HT-29 (cell line): Measurements from ENCODE around the gene USP5. TPM values are rescaled to one million over a fixed set of nuclear protein-coding genes. Genes with fewer than 3 reads are reported as not detected.
A peak's percentile ranks its signal among the peaks of the same experiment; 100 is the strongest.

Experiments
- DNase-seq: peaks from one replicate; pipeline ENCODE4 v3.0.0-alpha.2; 2015; ENCODE audit warnings: low spot score
- total RNA-seq: library from RNA; depleted of rRNA; stranded (reverse); fragments of >200 nt; shearing (Covaris generic); gene quantifications from 2 replicates; pipeline ENCODE4 v1.2.3, GENCODE V29; 2014; rRNA removed

USP5 gene, protein sequence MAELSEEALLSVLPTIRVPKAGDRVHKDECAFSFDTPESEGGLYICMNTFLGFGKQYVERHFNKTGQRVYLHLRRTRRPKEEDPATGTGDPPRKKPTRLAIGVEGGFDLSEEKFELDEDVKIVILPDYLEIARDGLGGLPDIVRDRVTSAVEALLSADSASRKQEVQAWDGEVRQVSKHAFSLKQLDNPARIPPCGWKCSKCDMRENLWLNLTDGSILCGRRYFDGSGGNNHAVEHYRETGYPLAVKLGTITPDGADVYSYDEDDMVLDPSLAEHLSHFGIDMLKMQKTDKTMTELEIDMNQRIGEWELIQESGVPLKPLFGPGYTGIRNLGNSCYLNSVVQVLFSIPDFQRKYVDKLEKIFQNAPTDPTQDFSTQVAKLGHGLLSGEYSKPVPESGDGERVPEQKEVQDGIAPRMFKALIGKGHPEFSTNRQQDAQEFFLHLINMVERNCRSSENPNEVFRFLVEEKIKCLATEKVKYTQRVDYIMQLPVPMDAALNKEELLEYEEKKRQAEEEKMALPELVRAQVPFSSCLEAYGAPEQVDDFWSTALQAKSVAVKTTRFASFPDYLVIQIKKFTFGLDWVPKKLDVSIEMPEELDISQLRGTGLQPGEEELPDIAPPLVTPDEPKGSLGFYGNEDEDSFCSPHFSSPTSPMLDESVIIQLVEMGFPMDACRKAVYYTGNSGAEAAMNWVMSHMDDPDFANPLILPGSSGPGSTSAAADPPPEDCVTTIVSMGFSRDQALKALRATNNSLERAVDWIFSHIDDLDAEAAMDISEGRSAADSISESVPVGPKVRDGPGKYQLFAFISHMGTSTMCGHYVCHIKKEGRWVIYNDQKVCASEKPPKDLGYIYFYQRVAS
- 122 and 136 TPM in 2 replicates for total RNA-seq

DNA sequence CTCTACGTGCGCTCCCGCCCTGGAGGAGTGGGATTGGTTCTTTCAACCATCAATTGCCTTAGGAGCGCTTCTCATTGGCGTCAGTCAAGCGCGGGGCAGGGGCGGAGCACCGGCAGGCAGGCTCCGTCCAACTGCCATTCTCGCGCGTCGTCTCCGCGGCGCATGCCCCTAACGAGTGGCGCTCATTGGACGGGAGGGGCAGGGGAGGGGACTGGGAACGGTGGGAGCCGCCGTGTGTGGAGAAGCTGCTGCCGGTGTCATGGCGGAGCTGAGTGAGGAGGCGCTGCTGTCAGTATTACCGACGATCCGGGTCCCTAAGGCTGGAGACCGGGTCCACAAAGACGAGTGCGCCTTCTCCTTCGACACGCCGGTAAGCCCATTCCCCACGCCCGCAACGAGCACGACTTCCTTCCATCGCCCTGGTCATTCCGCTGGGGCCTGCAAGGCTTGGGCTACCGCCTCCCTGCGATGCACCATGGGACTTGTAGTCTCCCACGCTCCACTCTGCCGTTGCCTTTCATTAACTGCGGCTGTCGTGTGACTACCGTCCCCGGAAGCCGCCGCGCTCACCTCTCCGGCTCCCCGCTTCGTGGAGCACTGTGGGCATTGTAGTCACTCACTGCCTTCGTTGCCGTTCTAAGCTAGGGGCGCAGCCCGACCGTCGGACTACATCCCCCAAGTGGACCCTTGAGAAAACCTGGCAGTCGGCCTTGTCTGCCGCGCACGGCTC lies at the start of gene USP5:
Gene USP5 (plus strand): TSS at position 230 of the 730 bp plus-strand sequence. CDS start 30 bp downstream, at position 260.
- DNase-seq, result peak; percentile 99

- no peak for DNase-seq
Measured at GRCh38 chr12:6807170-6807569, 44.8 kb upstream of the USP5 start.

GRCh38 chr12:6809056-6809455 lies 42.9 kb upstream of the USP5 start:
- DNase-seq, result no peak

DNA sequence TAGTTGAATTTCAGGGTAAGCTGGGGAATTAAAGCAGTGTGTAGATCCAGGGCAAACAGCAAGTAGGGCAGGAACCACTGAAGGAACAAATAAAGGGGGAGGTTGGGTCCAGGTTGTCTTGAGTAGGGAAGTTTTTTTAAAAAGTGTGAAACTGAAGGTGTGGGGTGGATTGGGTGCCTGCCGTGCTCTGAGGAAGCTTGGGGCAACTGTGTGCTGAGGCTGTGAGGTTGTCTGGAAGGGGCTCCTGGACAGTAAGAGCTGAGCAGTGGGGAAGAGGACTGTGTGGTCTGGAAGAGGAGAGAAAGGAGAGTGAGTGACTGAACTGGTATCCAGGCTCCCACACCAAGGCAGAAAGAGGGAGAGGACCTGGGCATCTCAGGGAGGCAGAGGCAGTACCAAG lies 41.2 kb upstream of the USP5 start:
- no peak for DNase-seq

- DNase-seq, result no peak
Measured at GRCh38 chr12:6813363-6813762, 38.6 kb upstream of the USP5 start.

DNA sequence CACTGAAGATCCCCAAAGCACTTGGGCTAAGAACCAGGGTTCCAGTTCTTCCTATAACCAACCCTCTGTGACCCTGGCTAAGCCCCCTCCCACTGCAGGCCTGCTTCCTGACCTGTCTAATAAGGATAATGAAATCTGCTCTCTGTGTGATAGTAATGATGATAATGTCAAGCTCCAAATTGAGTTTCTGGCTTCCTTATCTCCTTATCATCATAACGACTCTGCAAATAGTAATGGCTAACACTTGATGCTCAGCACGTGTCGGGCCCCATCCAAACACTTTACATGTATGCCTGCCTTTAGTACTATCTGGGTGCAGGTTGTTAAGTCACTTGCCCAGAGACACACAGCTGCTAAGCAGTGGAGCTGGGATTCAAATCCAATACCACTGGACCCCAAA lies 35.4 kb upstream of the USP5 start:
- DNase-seq, result no peak

DNA sequence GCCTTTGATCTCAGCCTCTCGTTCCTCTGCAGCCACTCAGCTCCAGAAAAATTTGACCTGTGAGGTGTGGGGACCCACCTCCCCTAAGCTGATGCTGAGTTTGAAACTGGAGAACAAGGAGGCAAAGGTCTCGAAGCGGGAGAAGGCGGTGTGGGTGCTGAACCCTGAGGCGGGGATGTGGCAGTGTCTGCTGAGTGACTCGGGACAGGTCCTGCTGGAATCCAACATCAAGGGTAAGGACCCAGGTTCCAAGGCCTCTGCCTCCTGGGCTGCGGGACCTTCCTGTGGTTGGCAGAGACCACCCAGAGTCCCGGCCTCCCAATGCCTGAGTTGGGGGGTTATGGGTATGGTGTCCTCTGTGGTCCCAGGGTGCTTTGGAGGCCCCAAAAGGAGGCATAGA lies 34.9 kb upstream of the USP5 start:
- no peak for DNase-seq

DNA sequence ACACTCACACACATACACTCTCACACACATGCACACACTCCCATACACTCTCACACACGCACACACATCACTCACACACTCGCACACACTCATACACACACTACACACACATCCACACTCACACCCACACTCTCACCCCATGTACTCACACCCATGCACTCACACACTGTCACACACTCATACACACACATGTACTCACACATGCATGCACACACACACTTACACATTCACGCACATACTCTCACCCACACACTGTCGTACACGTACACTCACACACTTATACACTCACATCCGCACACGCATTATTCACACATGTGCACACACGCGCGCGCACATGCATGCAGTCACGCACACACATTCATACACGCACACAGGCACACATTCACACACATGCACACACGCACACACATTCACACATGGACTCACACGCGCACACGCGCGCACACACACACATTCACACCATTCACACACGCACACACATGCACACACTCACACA lies 34.2 kb upstream of the USP5 start:
- DNase-seq, result no peak

DNA sequence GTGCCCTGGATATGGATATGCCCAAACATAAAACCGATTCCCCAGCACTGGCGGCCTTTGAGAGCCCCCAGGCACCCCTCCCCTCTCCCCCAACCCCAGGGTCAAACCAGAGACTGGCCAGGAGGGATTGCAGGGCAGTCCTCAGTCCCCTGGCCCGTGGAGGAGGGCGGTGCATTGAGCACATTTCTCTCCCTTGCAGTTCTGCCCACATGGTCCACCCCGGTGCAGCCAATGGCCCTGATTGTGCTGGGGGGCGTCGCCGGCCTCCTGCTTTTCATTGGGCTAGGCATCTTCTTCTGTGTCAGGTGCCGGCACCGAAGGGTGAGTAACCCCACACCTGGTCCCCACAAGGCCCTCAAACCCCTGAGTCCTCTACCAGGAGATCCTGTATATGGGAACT lies 33.7 kb upstream of the USP5 start:
- no peak for DNase-seq

DNA sequence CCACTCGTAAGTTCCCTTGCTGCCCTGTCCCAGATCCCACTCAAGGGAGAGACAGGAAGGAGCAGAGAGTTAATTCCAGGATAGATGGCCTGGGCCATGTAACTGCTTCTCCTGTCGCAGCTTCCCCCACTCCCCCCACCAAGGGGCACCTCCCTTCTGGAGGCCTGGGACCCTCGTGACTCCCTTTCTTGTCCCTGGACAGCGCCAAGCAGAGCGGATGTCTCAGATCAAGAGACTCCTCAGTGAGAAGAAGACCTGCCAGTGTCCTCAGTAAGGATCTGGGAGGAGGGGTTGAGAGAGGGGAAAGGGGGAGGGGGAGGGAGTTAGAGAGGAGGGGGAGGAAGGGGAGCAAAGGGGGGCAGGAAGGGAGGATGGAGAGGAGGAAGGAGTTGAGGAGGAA lies 33.3 kb upstream of the USP5 start:
- DNase-seq, result no peak

DNA sequence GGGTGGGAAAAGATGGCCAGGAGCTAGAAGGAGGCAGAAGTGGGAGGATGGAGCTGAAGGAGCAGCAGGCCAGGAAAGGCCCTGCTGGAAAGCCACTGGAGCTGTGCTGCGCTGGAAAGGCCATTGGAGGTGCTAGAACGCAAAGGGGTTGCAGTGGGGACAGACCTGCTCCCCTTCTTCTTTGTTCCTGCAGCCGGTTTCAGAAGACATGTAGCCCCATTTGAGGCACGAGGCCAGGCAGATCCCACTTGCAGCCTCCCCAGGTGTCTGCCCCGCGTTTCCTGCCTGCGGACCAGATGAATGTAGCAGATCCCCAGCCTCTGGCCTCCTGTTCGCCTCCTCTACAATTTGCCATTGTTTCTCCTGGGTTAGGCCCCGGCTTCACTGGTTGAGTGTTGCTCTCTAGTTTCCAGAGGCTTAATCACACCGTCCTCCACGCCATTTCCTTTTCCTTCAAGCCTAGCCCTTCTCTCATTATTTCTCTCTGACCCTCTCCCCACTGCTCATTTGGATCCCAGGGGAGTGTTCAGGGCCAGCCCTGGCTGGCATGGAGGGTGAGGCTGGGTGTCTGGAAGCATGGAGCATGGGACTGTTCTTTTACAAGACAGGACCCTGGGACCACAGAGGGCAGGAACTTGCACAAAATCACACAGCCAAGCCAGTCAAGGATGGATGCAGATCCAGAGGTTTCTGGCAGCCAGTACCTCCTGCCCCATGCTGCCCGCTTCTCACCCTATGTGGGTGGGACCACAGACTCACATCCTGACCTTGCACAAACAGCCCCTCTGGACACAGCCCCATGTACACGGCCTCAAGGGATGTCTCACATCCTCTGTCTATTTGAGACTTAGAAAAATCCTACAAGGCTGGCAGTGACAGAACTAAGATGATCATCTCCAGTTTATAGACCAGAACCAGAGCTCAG lies 32.6 kb upstream of the USP5 start:
- no peak for DNase-seq

GRCh38 chr12:6820166-6820565 lies 31.8 kb upstream of the USP5 start:
- no peak for DNase-seq

DNA sequence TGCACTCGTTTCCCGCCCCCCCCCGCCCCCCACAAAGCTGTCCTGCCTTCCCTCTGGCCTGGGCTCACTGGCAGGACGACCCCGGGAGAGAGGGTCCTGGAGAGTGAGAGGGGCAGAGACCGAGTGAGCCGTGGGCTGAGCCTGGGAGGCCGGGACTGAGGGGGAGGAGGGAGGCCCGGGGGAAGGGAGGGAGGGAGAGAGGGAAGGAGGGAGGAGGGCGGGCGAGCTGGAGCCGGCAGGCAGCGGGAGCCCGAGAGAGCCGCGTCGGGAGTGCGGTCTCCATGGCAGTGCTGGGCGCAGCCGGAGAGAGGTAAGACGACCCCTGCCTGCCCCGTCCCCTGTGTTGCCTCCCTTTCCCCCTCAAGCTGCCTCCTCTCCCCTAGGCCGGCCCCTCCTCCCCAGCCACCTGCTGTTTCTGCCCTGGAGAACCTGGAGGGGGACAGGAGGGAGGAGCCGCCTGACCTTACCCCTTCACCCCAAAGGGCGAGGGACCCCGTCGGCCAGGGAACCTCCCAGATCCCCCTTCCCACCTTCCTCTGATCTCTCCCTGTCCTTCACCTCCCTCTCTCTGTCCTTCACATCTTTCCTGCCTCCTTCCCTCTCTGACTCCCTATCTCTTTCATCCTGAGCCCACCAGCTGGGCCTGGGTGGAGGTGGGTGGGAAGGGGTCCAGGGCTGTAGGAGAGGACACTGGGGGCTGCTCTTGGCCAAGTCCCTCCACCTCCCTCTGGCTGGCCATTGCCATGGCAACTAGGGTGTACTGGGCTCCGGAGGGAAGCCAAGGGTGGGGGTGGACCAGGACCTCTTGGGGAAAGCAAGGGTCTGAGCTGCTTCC lies 30.1 kb upstream of the USP5 start, which contains the start of gene GPR162:
Gene GPR162 (plus strand): TSS at position 231 of the 835 bp plus-strand sequence. CDS start 2,078 bp downstream, outside the sequence.
- DNase-seq, result no peak

- no peak for DNase-seq
Measured at GRCh38 chr12:6822426-6823135, 29.4 kb upstream of the USP5 start.

DNA sequence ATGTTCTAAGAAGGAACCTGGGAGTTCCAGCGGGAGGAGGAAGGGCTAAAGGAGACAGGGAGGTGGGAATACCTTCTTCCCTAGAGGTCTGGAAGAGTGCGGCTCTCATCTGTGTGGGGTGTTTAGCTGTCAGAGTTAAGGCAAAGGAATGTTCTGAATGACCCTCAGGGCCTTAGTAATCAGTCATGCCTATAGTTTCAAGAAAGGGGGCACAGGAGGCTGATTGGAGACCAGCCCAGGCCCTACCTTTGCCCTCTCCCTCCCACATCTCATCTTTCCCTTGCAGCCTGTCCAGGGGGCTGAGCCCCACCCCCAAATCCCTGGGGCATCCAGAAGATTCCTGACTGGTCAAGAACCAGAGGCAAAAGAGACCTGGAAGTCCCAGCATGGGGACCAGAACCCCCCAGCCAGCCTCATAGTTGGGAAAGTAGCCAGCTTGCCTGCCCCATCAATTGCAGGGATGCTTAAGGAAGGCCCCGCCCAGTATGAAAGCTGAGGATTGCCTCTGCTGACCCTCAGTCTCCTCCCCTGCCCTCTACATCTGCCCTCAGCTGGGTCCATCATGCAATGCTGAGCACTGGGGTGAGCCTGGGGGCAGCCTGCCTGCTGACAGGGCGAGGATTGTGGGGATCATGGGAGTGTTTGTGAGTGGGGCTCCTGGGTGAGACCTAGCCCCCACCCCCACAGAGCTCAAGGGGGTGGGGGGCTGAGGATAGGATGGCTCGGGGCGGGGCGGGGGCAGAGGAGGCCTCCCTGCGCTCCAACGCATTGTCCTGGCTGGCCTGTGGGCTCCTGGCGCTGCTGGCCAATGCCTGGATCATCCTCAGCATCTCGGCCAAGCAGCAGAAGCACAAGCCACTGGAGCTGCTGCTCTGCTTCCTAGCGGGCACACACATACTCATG lies 28.5 kb upstream of the USP5 start:
- DNase-seq, result no peak

DNA sequence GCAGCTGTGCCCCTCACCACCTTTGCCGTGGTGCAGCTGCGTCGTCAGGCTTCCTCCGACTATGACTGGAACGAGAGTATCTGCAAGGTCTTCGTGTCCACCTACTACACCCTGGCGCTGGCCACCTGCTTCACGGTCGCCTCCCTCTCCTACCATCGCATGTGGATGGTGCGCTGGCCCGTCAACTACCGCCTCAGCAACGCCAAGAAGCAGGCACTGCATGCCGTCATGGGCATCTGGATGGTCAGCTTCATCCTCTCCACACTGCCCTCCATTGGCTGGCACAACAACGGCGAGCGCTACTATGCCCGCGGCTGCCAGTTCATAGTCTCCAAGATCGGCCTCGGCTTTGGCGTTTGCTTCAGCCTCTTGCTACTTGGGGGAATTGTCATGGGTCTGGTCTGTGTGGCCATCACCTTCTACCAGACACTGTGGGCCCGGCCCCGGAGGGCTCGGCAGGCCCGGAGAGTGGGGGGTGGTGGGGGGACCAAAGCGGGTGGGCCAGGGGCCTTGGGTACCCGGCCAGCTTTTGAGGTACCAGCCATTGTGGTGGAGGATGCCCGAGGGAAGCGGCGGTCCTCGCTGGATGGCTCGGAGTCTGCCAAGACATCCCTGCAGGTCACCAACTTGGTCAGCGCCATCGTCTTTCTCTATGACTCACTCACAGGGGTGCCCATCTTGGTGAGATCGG lies 27.7 kb upstream of the USP5 start:
- DNase-seq, result no peak

GRCh38 chr12:6824901-6825381 lies 27.0 kb upstream of the USP5 start:
- DNase-seq, result no peak
